ENCODE measurements around the gene CHSY1.

Gene CHSY1

GRCh38 chr15:101176625-101177024 lies 75.2 kb downstream of the CHSY1 start:
- in situ Hi-C loops (cut with HindIII; ENCODE audit: low sequenced_read_pairs), result no loop called here
- no peak for DNase-seq (ENCODE audit: low read depth)
- no peak for TF ChIP-seq CTCF (IDR thresholded peaks at IDR 0.05; ENCODE audit: low read depth, low read length, missing control alignments)
- H3K4me3 ChIP-seq (ENCODE audit: low read depth, low read length), result no peak overlapping the region

- TF ChIP-seq CTCF (IDR thresholded peaks at IDR 0.05; ENCODE audit: low read depth, low read length, missing control alignments), result no peak
- DNase-seq (ENCODE audit: low read depth), result no peak
- H3K4me3 ChIP-seq (ENCODE audit: low read depth, low read length), result no peak overlapping the region
- in situ Hi-C loops (cut with HindIII; ENCODE audit: low sequenced_read_pairs), result no loop called here
Measured at GRCh38 chr15:101175401-101175800, 76.4 kb downstream of the CHSY1 start.

- no peak for TF ChIP-seq CTCF (IDR thresholded peaks at IDR 0.05; ENCODE audit: low read depth, low read length, missing control alignments)
- no peak overlapping the region for H3K4me3 ChIP-seq (ENCODE audit: low read depth, low read length)
- no peak for DNase-seq (ENCODE audit: low read depth)
- in situ Hi-C loops (cut with HindIII; ENCODE audit: low sequenced_read_pairs), result no loop called here
Measured at GRCh38 chr15:101174152-101174920, 77.5 kb downstream of the CHSY1 start.

- DNase-seq (ENCODE audit: low read depth), result no peak
- in situ Hi-C loops (cut with HindIII; ENCODE audit: low sequenced_read_pairs), result no loop called here
- no peak overlapping the region for H3K4me3 ChIP-seq (ENCODE audit: low read depth, low read length)
- no peak for TF ChIP-seq CTCF (IDR thresholded peaks at IDR 0.05; ENCODE audit: low read depth, low read length, missing control alignments)
Measured at GRCh38 chr15:101173233-101174119, 78.4 kb downstream of the CHSY1 start.

- H3K4me3 ChIP-seq (ENCODE audit: low read depth, low read length), result no peak overlapping the region
- TF ChIP-seq CTCF (IDR thresholded peaks at IDR 0.05; ENCODE audit: low read depth, low read length, missing control alignments), result no peak
- in situ Hi-C loops (cut with HindIII; ENCODE audit: low sequenced_read_pairs), result no loop called here
- no peak for DNase-seq (ENCODE audit: low read depth)
Measured at GRCh38 chr15:101172501-101173071, 79.3 kb downstream of the CHSY1 start.

GRCh38 chr15:101171954-101172353 lies 79.9 kb downstream of the CHSY1 start:
- no peak for DNase-seq (ENCODE audit: low read depth)
- in situ Hi-C loops (cut with HindIII; ENCODE audit: low sequenced_read_pairs), result no loop called here
- H3K4me3 ChIP-seq (ENCODE audit: low read depth, low read length), result no peak overlapping the region
- no peak for TF ChIP-seq CTCF (IDR thresholded peaks at IDR 0.05; ENCODE audit: low read depth, low read length, missing control alignments)

All from astrocyte of the cerebellum (primary cell).